GM12892 (cell line): Measurements from ENCODE around the gene SLC44A4.

Experiments
- POLR2A ChIP-seq: IDR thresholded peaks from 2 replicates; pipeline ENCODE4 v1.6.1; 2011; ENCODE audit warnings: low read depth, low read length, control low read depth
- POLR2AphosphoS5 ChIP-seq: IDR thresholded peaks from 2 replicates; pipeline ENCODE4 v1.6.1; 2011; ENCODE audit warnings: low read depth, low read length, control low read depth
- TAF1 ChIP-seq: IDR thresholded peaks from 2 replicates; pipeline ENCODE4 v1.6.1; 2011; ENCODE audit warnings: low read depth, mild to moderate bottlenecking, control low read depth, low read length, borderline replicate concordance

GRCh38 chr6:31876357-31876756 is 2.4 kb downstream of the SLC44A4 start:
- no peak for TF ChIP-seq TAF1
- TF ChIP-seq POLR2A = no peak
- no peak for TF ChIP-seq POLR2AphosphoS5
